ENCODE data around the gene UTF1. TPM values are rescaled to one million over a fixed set of nuclear protein-coding genes. Genes with fewer than 3 reads are reported as not detected.

Gene UTF1
- total and polyA plus RNA-seq, 2 of the 8 experiments (the other 6 are each of a cell fraction or from before 2014, with no cell fraction given), result 0.47 to 21.8 TPM

DNA sequence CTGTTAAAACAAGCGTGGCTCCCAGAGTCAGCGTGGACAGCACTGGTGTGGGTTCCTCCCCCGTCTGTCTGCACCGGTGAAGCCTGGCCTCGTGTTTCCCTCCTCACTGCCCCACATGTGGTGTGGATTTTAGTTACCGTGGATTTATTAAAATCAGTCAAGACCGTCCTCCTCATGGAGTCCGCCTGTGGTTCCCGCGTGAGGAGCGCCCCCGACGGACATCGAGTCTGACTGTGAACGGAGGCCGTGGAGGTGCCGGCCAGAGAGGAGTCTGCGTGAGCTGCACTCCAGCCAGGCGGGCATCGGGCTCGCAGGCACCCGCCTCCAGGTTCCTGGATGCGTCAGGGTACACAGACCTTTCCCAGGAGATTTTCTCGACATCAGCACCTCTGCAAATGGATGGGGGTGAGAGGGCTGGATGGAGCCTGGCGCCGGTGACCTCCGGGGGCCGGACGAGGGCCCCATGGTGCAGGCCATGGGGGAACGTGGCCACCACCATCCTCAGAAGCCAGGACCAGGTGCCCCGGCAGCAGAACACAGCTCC, 26.3 kb upstream of the UTF1 start:
- WGBS, 2 experiments (ENCODE audit: extremely low coverage in 1 of 2, insufficient coverage in 1 of 2, insufficient read length in 1 of 2, insufficient replicate concordance in 2 of 2, low coverage in 1 of 2, low lambda C conversion rate in 2 of 2, missing lambda C conversion rate in 1 of 2), result 85% methylated on average over 31 of the region's 31 CpGs; no CpG with 5 or more reads in 1 of the 2 experiments
- Histone ChIP-seq H3K18ac (ENCODE audit: extremely low read depth, low read length) (no peak overlapping the region), H2BK5ac (ENCODE audit: low read depth, low read length) (no peak overlapping the region), H3K23me2 (ENCODE audit: low read depth, low read length) (no peaks in the 10 kb centered on the region; the same call in 1 of the 2 replicates), H3K14ac (ENCODE audit: insufficient read length) (no peak overlapping the region), H4K91ac (replicated peaks; ENCODE audit: insufficient read length, low read length) (no peak overlapping the region), H3K36me3 (ENCODE audit: control insufficient read depth in 2 of 4, insufficient read depth in 4 of 4, low read length in 3 of 4) (peaks cover 0 to 10% (median 0%) of the 10 kb centered on the region in 4 experiments; a peak in 3 of 8 replicates), H3K4me1 (replicated peaks in 1 of 4; ENCODE audit: control insufficient read depth in 3 of 4, insufficient read depth in 4 of 4, low read length in 3 of 4) (no peaks in the 10 kb centered on the region), H2BK120ac (replicated peaks; ENCODE audit: low read depth, low read length) (no peak overlapping the region), H4K8ac (ENCODE audit: extremely low read depth, insufficient read depth, low read length) (peak overlapping the region; percentile 25; the same call in 1 of the 2 replicates), H4K5ac (ENCODE audit: insufficient read length, low read depth, low read length) (no peak overlapping the region), H3K23ac (ENCODE audit: insufficient read length) (no peak overlapping the region), H4K20me1 (replicated peaks in 1 of 2; ENCODE audit: control insufficient read depth in 1 of 2, insufficient read depth in 2 of 2, low read length in 2 of 2) (peaks cover 2% of the 10 kb centered on the region in 2 experiments), H3K9ac (replicated peaks in 1 of 4; ENCODE audit: extremely low read depth in 1 of 4, low read depth in 3 of 4, low read length in 3 of 4) (peak overlapping the region in 1 of 4 experiments; percentile 18; a peak in 2 of 7 replicates), H2AK5ac (ENCODE audit: low read depth, low read length) (no peak overlapping the region), H2BK20ac (ENCODE audit: low read length) (no peak overlapping the region), H3K4ac (replicated peaks; ENCODE audit: insufficient read length, low read depth, low read length) (no peak overlapping the region), H2BK12ac (ENCODE audit: low read depth, low read length) (no peak overlapping the region), H3K79me1 (ENCODE audit: low read depth, low read length) (no peaks in the 10 kb centered on the region), H2AFZ (ENCODE audit: low read length) (no peak overlapping the region), H3K27me3 (replicated peaks in 1 of 4; ENCODE audit: control insufficient read depth in 3 of 4, extremely low read depth in 1 of 4, insufficient read depth in 3 of 4, low read length in 3 of 4) (no peaks in the 10 kb centered on the region; a peak in 1 of 7 replicates), H3K4me2 (ENCODE audit: insufficient read depth in 1 of 2, low read depth in 2 of 2, low read length in 2 of 2) (no peak overlapping the region), H3K79me2 (ENCODE audit: control insufficient read depth in 1 of 2, insufficient read depth in 2 of 2, low read length in 2 of 2) (no peaks in the 10 kb centered on the region), H2BK15ac (ENCODE audit: low read length) (no peak overlapping the region), H3K9me3 (ENCODE audit: insufficient read depth in 2 of 2, low read depth in 1 of 2, low read length in 1 of 2) (no peaks in the 10 kb centered on the region; a peak in 1 of 4 replicates), H3K27ac (ENCODE audit: low read depth, low read length) (no peak overlapping the region), H3K4me3 (ENCODE audit: extremely low read depth in 1 of 4, insufficient read depth in 2 of 4, low read depth in 3 of 4, low read length in 4 of 4) (no peak overlapping the region), H3K56ac (replicated peaks; ENCODE audit: insufficient read length, low read depth, low read length) (no peak overlapping the region)
- CTCF ChIA-PET (ENCODE audit: partially characterized antibody), result interaction anchor here (3.4 kb wide), 1 partner anchor 60 kb away, joined by 11 read pairs; no protein-coding TSS in a partner anchor
- FAIRE-seq (no peak), DNase-seq (ENCODE audit: low read depth in 1 of 2, low spot score in 2 of 2) (no peak)
- POLR2A ChIA-PET (ENCODE audit: partially characterized antibody), result interaction anchor here (1.2 to 2.1 kb wide), 3 partner anchors 9 to 149 kb away, joined by 3 to 6 read pairs (median 6); no protein-coding TSS in a partner anchor
- TF ChIP-seq, protein P1, sequence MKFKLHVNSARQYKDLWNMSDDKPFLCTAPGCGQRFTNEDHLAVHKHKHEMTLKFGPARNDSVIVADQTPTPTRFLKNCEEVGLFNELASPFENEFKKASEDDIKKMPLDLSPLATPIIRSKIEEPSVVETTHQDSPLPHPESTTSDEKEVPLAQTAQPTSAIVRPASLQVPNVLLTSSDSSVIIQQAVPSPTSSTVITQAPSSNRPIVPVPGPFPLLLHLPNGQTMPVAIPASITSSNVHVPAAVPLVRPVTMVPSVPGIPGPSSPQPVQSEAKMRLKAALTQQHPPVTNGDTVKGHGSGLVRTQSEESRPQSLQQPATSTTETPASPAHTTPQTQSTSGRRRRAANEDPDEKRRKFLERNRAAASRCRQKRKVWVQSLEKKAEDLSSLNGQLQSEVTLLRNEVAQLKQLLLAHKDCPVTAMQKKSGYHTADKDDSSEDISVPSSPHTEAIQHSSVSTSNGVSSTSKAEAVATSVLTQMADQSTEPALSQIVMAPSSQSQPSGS (IDR thresholded peaks at IDR 0.05; ENCODE audit: low read length), result no peak
- TF ChIP-seq POU5F1 (IDR thresholded peaks at IDR 0.05; ENCODE audit: low read depth, low read length), result no peak
- no peak for TF ChIP-seq BRCA1 (IDR thresholded peaks at IDR 0.05; ENCODE audit: low read depth, low read length)
- no peak for TF ChIP-seq RBBP5 (IDR thresholded peaks at IDR 0.05; ENCODE audit: borderline replicate concordance, low read depth, low read length)
- no peak for TF ChIP-seq CTBP2 (IDR thresholded peaks at IDR 0.05; ENCODE audit: borderline replicate concordance, insufficient read depth, insufficient read length, low read length)
- TF ChIP-seq GABPA (IDR thresholded peaks at IDR 0.05; ENCODE audit: borderline replicate concordance, insufficient read depth, low read length), result no peak
- no peak for TF ChIP-seq E2F6 (IDR thresholded peaks at IDR 0.05)
- TF ChIP-seq EZH2 (IDR thresholded peaks at IDR 0.05; ENCODE audit: low read depth, low read length, severe bottlenecking), result no peak
- TF ChIP-seq HDAC6 (IDR thresholded peaks at IDR 0.05; ENCODE audit: low read depth, low read length), result no peak
